Right lobe of liver (tissue), 6 donors: Measurements from ENCODE around the gene TMEM47. TPM values are rescaled to one million over a fixed set of nuclear protein-coding genes. Genes with fewer than 3 reads are reported as not detected.

Experiments used
- ATAC-seq, 4 donors: fragments of 200-7000 bp; cut with Tn5 transposase; one replicate each; pipeline ENCODE4 v1.9.1; 2020; ENCODE audit warnings: mild to moderate bottlenecking in 4 of 4, moderate library complexity in 4 of 4
- DNase-seq, 3 donors: peaks; one replicate each; pipeline ENCODE4 v3.0.0-alpha.2; 2020
- H3K27ac ChIP-seq, 3 donors: fragments of 200-600 bp; one replicate each; pipeline ENCODE4 v1.8.0; 2022
- H3K27me3 ChIP-seq, 2 donors: fragments of 200-600 bp; one replicate each; pipeline ENCODE4 v1.8.0; 2022
- H3K36me3 ChIP-seq, 4 donors: fragments of 200-600 bp; sonication (generic) in 1 of 4; one replicate each; pipeline versions ENCODE4 v1.5.1 to v1.8.0; 2017 to 2022; ENCODE audit warnings: control low read depth in 1 of 4
- H3K4me1 ChIP-seq, 4 donors: fragments of 200-600 bp; sonication (generic) in 1 of 4; one replicate each; pipeline versions ENCODE4 v1.5.1 to v1.8.0; 2017 to 2022; ENCODE audit warnings: control low read depth in 1 of 4
- H3K4me3 ChIP-seq, 3 donors: fragments of 200-600 bp; one replicate each; pipeline ENCODE4 v1.8.0; 2022
- H3K9me3 ChIP-seq, 4 donors: fragments of 200-600 bp; sonication (generic) in 1 of 4; one replicate each; pipeline versions ENCODE4 v1.5.1 to v1.8.0; 2017 to 2022; ENCODE audit warnings: control low read depth in 1 of 4
- CTCF ChIP-seq, 4 donors: fragments of 200-600 bp in 3 of 4; fragments of 450-650 bp in 1 of 4; IDR thresholded peaks; one replicate each; pipeline versions ENCODE4 v1.5.1 to v1.8.0; 2016 to 2022; ENCODE audit warnings: antibody characterized with exemption in 4 of 4, mild to moderate bottlenecking in 2 of 4
- POLR2A ChIP-seq: fragments of 450-650 bp; IDR thresholded peaks from one replicate; pipeline ENCODE4 v1.6.1; 2017; ENCODE audit warnings: antibody characterized with exemption, mild to moderate bottlenecking
- WGBS: methylation state at CpG from one replicate; pipeline ENCODE4 v1.1.6; 2018; ENCODE audit warnings: low coverage, low lambda C conversion rate; ENCODE audit not compliant: insufficient coverage; ENCODE audit errors: missing lambda C conversion rate; 5-methylcytosine and 5-hydroxymethylcytosine counted together
- intact Hi-C, 2 donors: fragments of 100-400 bp; cut with DNase I; formaldehyde crosslinking; loops; one replicate each; pipeline versions ENCODE4 v1.11.2 to v1.14.1; 2022
- long read RNA-seq: library from polyadenylated mRNA; unstranded; transcript quantifications from one replicate; pipeline ENCODE4 v2.0.0, GENCODE V29; 2019
- total RNA-seq, 6 experiments: library from RNA; depleted of rRNA in 2 of 6; stranded (reverse); fragments of >200 nt in 2 of 6; fragmentation: NEBNext Ultra II Directional in 3 of 6; extraction: Animal tissue kit (Norgen Biotek cat#: 25700) in 3 of 6; gene quantifications; one replicate each; pipeline versions ENCODE4 v1.1.0 to v1.2.4, GENCODE V29; 2016 to 2023
- donor health status: DM: no; HTN: yes; CAD: no.
- donor health status: DM: no; HTN: no; CAD: no.
- donor health status: DM: no; HTN: no; CAD: no.
- donor health status: DM: no; HTN: yes; CAD: no.
- donor health status: DM: no; HTN: yes; CAD: no.

The TMEM47 gene
- total RNA-seq: 10 to 100 TPM in 5 of 6 experiments, 1 to 10 TPM in 1; 7.7 to 25.4 (median 13.4) TPM
- long read RNA-seq, partial matches to known transcripts: 0 of 1 reads
- long read RNA-seq, other reads (novel, unspliced or antisense): 1 of 1 reads

- Histone ChIP-seq H3K4me3 (peak within 1 kb of the TSS; percentile 50 to 54 (median 50)), H3K27ac (peak within 1 kb of the TSS; percentile 56 to 59 (median 56)), H3K4me1 (no peaks in the 10 kb centered on the region), H3K36me3 (no peaks in the 10 kb centered on the region), H3K9me3 (no peaks in the 10 kb centered on the region), H3K27me3 (no peaks in the 10 kb centered on the region)
- 26% methylated on average over 5 of the region's 100 CpGs for WGBS
- ATAC-seq: peak; percentile 95 to 98 (median 96)
- intact Hi-C loops: no loop called here
- TF ChIP-seq POLR2A (peak; percentile 94), CTCF (IDR thresholded peaks at IDR 0.05) (no peak)
- DNase-seq: peak; percentile 80 to 83 (median 81)
Observed at GRCh38 chrX:34656842-34657725, at the start of gene TMEM47. TSS of gene TMEM47 (minus strand) at chrX:34657285. CDS start at chrX:34657029, 256 bp downstream.

GRCh38 chrX:34687095-34687494 lies 30.0 kb upstream of the TMEM47 start:
- Histone ChIP-seq H3K4me3 (no peak overlapping the region), H3K27me3 (peaks cover 0 to 3% of the 10 kb centered on the region in 2 donors), H3K36me3 (no peaks in the 10 kb centered on the region), H3K27ac (no peak overlapping the region), H3K4me1 (no peaks in the 10 kb centered on the region), H3K9me3 (no peaks in the 10 kb centered on the region)
- TF ChIP-seq CTCF (IDR thresholded peaks at IDR 0.05) (no peak), POLR2A (no peak)
- 24% methylated on average over 2 of the region's 2 CpGs for WGBS
- intact Hi-C loops: no loop called here
- ATAC-seq (no peak), DNase-seq (no peak)

- H3K27ac ChIP-seq: no peak overlapping the region
- WGBS: 40% methylated on average over 1 of the region's 1 CpG
- ATAC-seq (no peak), DNase-seq (no peak)
- H3K9me3 ChIP-seq: no peaks in the 10 kb centered on the region
- intact Hi-C loops: no loop called here
- H3K4me3 ChIP-seq: no peak overlapping the region
- no peaks in the 10 kb centered on the region for H3K27me3 ChIP-seq
- H3K36me3 ChIP-seq: no peaks in the 10 kb centered on the region
- TF ChIP-seq POLR2A: no peak
- TF ChIP-seq CTCF (IDR thresholded peaks at IDR 0.05): no peak
- no peaks in the 10 kb centered on the region for H3K4me1 ChIP-seq
Observed at GRCh38 chrX:34659575-34659974, 2.5 kb upstream of the TMEM47 start.

GRCh38 chrX:34658326-34658725 lies 1.2 kb upstream of the TMEM47 start:
- no peak overlapping the region for H3K27ac ChIP-seq
- WGBS: 47% methylated on average over 4 of the region's 4 CpGs
- no peak overlapping the region for H3K4me3 ChIP-seq
- DNase-seq (no peak), ATAC-seq (no peak)
- intact Hi-C loops: no loop called here
- no peaks in the 10 kb centered on the region for H3K36me3 ChIP-seq
- no peaks in the 10 kb centered on the region for H3K27me3 ChIP-seq
- TF ChIP-seq POLR2A (no peak), CTCF (IDR thresholded peaks at IDR 0.05) (no peak)
- no peaks in the 10 kb centered on the region for H3K9me3 ChIP-seq
- no peaks in the 10 kb centered on the region for H3K4me1 ChIP-seq
